ENCODE measurements around the gene MAPK7. TPM values are rescaled to one million over a fixed set of nuclear protein-coding genes. Genes with fewer than 3 reads are reported as not detected.

MAPK7 gene
- total and polyA plus RNA-seq, 2 of the 8 experiments (the other 6 are each of a cell fraction or from before 2014, with no cell fraction given) = 15.2 to 28.1 TPM

DNA sequence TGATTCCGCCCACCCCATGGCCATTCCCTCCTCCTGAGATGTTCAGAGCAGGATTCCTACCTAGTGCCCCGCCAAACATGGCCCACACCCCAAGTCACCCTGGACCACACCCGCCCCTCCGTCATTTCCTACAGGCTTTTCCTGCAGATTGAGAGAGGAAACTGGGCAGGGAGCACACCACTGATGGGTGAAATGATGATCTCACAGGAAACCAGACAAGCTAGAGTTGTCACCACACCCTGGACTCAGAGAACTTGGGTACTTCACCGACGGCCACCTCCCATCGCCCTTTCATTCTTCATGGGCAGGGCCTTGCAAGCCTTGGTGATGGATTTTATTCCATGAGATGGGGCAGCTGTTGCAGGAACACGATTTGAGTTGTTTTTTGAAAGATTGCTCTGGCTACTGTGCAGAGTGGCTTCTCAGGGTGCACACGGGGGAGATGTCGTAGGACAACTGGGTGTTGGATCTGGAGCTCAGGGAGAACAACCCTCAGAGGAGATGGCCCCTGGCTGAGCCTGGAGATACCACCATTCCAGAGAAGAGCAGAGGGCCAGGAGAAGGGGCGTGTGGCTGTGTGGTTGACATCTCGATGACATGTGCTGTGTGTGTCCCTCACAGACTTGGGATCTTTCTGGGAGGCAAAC is 8.3 kb upstream of the MAPK7 start (continued):
- TF ChIP-seq TCF12 (IDR thresholded peaks at IDR 0.05; ENCODE audit: low read depth, low read length) = no peak
- TF ChIP-seq NANOG (IDR thresholded peaks at IDR 0.05; ENCODE audit: insufficient read depth, low read depth, low read length, poor library complexity, severe bottlenecking) = no peak
- no peak for TF ChIP-seq BRCA1 (IDR thresholded peaks at IDR 0.05; ENCODE audit: low read depth, low read length)
- TF ChIP-seq, protein P1, sequence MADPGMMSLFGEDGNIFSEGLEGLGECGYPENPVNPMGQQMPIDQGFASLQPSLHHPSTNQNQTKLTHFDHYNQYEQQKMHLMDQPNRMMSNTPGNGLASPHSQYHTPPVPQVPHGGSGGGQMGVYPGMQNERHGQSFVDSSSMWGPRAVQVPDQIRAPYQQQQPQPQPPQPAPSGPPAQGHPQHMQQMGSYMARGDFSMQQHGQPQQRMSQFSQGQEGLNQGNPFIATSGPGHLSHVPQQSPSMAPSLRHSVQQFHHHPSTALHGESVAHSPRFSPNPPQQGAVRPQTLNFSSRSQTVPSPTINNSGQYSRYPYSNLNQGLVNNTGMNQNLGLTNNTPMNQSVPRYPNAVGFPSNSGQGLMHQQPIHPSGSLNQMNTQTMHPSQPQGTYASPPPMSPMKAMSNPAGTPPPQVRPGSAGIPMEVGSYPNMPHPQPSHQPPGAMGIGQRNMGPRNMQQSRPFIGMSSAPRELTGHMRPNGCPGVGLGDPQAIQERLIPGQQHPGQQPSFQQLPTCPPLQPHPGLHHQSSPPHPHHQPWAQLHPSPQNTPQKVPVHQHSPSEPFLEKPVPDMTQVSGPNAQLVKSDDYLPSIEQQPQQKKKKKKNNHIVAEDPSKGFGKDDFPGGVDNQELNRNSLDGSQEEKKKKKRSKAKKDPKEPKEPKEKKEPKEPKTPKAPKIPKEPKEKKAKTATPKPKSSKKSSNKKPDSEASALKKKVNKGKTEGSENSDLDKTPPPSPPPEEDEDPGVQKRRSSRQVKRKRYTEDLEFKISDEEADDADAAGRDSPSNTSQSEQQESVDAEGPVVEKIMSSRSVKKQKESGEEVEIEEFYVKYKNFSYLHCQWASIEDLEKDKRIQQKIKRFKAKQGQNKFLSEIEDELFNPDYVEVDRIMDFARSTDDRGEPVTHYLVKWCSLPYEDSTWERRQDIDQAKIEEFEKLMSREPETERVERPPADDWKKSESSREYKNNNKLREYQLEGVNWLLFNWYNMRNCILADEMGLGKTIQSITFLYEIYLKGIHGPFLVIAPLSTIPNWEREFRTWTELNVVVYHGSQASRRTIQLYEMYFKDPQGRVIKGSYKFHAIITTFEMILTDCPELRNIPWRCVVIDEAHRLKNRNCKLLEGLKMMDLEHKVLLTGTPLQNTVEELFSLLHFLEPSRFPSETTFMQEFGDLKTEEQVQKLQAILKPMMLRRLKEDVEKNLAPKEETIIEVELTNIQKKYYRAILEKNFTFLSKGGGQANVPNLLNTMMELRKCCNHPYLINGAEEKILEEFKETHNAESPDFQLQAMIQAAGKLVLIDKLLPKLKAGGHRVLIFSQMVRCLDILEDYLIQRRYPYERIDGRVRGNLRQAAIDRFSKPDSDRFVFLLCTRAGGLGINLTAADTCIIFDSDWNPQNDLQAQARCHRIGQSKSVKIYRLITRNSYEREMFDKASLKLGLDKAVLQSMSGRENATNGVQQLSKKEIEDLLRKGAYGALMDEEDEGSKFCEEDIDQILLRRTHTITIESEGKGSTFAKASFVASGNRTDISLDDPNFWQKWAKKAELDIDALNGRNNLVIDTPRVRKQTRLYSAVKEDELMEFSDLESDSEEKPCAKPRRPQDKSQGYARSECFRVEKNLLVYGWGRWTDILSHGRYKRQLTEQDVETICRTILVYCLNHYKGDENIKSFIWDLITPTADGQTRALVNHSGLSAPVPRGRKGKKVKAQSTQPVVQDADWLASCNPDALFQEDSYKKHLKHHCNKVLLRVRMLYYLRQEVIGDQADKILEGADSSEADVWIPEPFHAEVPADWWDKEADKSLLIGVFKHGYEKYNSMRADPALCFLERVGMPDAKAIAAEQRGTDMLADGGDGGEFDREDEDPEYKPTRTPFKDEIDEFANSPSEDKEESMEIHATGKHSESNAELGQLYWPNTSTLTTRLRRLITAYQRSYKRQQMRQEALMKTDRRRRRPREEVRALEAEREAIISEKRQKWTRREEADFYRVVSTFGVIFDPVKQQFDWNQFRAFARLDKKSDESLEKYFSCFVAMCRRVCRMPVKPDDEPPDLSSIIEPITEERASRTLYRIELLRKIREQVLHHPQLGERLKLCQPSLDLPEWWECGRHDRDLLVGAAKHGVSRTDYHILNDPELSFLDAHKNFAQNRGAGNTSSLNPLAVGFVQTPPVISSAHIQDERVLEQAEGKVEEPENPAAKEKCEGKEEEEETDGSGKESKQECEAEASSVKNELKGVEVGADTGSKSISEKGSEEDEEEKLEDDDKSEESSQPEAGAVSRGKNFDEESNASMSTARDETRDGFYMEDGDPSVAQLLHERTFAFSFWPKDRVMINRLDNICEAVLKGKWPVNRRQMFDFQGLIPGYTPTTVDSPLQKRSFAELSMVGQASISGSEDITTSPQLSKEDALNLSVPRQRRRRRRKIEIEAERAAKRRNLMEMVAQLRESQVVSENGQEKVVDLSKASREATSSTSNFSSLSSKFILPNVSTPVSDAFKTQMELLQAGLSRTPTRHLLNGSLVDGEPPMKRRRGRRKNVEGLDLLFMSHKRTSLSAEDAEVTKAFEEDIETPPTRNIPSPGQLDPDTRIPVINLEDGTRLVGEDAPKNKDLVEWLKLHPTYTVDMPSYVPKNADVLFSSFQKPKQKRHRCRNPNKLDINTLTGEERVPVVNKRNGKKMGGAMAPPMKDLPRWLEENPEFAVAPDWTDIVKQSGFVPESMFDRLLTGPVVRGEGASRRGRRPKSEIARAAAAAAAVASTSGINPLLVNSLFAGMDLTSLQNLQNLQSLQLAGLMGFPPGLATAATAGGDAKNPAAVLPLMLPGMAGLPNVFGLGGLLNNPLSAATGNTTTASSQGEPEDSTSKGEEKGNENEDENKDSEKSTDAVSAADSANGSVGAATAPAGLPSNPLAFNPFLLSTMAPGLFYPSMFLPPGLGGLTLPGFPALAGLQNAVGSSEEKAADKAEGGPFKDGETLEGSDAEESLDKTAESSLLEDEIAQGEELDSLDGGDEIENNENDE (IDR thresholded peaks at IDR 0.05; ENCODE audit: insufficient replicate concordance, low read length) = no peak

All from H1 (cell line).